GM18498 (cell line): ENCODE measurements around the gene PALD1.

Source experiments
- ATAC-seq: cut with Tn5 transposase; IDR thresholded peaks from one replicate; pipeline ENCODE4 v1.9.1; 2021; ENCODE audit warnings: mild to moderate bottlenecking, moderate library complexity; ENCODE audit not compliant: unreplicated experiment

Gene PALD1

DNA sequence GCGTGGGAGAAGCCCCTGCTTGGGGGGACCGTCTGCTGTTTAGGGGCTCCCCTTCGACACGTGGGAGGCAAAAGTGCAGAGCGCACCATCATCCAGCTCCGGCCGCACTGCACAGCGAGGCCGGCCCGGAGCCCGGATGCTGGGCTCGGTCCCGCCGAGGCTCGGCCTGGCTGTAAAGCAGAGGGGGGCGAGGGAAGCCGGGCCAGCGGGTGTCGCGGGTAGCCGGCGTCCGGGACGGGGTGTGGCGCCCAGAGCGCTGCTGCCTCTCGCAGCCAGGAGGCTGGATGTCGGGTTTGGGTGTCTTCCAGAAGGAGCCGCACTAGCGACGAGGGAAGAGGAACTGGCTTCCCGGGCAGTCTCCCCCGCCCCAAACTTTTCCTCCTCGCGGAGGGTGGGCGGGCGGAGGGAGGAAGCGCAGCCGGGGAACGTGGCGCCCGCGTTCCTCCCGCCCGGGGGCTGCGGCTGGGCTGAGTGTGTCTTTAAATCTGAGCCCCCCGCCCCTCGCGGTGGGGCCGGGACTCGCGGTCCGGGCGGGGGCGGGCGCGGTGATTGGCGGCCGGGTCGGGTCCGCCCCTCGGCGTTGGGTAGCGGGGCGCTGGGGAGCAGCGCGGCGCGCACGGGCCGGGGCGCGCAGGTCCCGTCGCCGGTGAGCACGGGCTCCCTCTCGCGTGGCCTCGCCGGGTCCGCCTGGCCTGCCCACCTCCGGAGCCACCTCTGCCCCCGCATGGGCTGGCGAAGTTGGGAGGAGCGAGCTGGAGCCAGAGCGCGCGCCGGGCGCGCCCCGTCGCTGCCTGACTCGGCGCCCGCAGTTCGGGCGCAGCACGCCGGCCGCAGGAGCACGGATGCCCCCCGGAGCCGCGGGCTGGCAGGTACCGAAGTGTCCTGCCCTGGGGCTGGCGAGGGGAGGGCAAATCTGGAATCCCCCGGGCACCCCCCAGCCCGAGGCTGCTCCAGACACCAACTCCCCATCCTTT, at the start of gene PALD1:
Gene PALD1 (plus strand): TSS at position 577 of the 974 bp plus-strand sequence. CDS start 47,185 bp downstream, outside the sequence.
- ATAC-seq = no peak

DNA sequence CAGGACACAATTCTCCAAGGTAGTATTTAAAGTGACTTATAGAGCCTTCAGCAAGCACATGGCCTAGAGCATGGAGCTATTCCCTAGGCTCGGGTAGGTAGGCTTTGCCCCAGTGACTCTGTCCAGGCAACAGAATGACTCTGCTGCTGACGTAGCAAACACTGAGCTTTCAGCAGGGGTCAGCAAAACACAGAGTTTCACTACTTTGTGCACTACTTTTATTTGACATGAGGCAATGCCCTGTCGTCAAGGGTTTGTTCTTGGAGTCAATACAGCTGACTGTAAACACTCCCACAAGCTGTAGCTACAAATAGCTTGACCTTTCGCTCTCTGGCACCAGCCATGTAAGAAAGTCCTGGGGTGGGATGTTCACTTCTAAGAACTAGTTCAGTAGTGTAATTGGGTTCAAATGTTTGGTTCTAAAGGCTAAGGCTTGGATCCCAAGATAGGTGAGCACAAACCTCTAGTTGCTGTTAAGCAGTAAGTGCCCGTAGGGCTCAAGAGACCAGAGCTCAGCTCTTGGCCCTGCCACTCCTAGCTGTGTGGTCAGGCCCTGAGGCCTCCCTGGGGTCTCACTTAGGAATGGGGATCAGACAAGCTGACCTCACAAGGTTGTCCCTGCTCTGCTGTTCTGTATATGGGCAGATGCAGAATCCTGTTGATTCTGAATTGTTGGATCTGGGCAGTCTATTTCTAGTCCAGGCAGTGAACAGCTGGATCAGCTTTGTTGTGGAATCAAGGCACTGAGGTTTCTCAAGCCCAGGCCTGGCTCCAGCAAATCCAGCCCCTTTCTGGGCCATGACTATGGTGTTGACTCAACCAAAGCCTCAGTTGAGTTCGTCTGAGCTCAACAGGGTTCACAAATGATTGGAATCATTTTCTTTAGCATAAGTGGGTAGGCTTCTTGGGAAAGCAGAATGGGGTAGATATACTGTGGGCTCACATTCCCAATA, 47.8 kb upstream of the PALD1 start:
- no peak for ATAC-seq

- ATAC-seq = no peak
Observed at GRCh38 chr10:70432101-70432500, 46.5 kb upstream of the PALD1 start.

GRCh38 chr10:70432561-70433263, 45.9 kb upstream of the PALD1 start:
- no peak for ATAC-seq

DNA sequence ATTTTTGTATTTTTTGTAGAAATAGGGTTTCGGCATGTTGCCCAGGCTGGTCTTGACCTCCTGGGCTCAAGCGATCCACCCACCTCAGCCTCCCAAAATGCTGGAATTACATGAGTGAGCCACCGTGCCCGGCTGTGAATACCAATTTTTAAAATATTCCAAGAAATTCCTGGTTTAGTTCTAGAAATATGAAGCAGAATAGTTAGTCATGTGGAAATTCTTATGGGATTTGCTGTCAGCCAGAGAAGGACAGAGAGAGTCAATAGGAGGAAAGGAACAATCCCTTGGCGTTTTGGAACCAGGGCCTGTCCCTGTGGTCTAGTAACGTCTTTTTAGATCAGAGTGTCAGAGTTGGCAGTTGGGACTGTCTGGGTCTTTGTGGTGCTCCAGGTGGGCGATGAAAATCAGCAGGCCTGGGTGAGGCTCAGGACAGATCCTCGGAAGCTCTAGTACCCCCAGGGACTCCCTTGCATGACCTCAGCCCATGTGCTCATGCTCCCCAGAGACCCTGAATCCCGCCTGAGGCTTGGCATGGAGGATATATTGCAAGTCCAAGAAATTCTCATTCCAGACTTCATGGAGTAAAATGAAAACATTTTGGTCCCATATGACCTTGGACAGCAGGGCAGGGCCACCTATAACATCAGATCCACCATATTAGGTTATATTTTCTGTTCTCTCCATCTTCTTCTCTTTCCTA, 44.8 kb upstream of the PALD1 start:
- no peak for ATAC-seq

- ATAC-seq = no peak
Observed at GRCh38 chr10:70435241-70436085, 43.1 kb upstream of the PALD1 start.

GRCh38 chr10:70437721-70438120, 40.8 kb upstream of the PALD1 start:
- ATAC-seq = no peak

DNA sequence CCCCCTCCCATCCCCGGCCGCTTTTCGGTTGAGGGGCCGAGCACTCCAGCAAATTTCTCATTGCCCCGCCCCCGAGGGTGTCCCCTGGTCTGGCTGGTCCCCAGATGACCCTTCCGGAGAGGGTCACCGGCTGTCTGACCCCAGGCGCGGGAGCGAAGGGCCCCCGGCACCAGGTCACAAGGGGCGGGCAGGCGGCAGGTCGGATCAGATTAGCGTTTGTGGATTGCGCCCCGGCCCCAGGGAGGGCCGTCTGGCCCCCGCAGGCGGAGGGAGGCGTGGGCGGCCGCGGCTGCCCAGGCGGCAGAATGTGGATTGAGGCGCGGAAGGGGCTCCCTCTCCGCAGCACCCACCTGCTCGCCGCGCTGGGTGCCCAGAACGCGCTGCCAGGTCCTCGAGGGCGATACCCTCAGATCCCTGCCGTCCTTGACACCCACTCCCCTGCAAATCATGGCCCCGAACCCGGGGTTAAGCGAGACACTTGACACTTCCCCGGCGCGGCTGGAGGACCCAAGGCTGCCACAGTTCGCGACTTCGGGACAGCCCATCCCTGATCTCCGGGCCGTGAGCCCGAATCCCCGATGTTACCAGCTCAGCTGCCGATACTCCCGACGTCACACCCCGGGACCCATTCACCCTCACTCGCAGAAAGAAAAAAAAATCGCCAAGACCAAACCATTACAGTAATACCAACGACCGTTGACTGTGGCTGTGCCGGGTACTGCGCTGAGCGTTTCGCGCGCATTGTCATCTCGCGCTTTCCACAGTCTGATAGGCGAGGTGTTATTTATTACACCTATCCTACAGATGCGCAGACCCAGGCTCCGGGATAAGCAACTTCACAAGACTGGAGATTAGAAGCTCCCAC, 38.0 kb upstream of the PALD1 start:
- no peak for ATAC-seq

DNA sequence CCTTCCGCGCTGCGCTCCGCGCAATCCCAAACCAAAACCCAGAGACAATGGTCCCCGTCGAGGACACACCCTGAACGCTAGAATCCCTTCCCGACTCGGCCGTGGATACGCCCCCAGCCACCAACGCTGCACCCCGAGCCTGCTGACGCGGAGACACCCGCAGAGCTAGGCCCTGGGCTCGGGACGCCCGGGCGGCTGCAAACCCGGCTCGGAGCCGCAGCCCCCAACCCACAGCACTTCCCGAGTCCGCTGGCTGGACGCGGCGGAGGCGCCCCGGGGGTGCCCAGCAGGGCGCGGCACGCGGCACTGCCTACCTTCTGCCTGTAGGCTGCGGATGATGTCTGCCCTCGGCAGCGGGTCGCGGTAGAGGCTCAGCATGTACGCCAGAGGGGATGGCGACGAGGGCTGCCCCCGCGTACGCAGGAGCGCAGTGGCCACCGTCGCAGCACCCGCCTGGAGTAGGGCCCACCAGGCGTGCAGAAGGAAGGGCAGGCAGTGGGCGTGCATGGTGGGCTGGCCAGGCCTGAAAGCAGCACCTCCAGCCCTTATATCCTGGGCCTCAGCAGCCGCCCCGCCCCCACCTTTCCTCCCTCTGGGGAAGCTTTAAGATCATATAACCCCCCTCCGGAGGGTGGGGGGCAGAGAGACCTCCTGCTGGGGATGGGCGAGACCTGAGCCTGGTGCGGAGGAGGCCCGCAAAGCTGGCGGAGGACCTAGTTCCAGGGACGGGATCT, 37.2 kb upstream of the PALD1 start, which contains the start of gene NODAL:
Gene NODAL (minus strand): TSS at position 521 of the 734 bp plus-strand sequence. CDS start 14 bp downstream, at position 507.
- ATAC-seq = no peak

DNA sequence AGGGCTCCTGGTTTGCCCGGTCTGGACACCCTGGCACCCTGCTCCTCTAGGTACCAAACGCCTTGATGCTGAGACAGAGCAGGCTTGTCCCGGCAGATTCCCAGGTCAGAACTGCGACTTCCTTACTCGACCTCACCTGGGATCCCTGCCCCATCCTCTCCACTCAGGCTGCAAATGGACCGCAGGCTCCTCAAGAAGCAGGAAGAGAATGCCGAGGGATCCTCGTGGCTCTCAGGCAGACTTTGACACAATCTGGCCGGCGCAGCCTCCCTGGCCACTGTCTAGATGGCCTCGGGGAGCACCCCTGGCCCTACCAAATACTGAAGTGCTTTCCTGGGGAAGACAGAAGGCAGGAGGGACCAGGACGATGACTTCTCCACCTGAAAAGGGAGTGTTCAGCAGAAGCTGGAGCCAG, 36.7 kb upstream of the PALD1 start:
- no peak for ATAC-seq

GRCh38 chr10:70442332-70442988, 36.1 kb upstream of the PALD1 start:
- ATAC-seq = no peak

- ATAC-seq = no peak
Observed at GRCh38 chr10:70444744-70445143, 33.8 kb upstream of the PALD1 start.

DNA sequence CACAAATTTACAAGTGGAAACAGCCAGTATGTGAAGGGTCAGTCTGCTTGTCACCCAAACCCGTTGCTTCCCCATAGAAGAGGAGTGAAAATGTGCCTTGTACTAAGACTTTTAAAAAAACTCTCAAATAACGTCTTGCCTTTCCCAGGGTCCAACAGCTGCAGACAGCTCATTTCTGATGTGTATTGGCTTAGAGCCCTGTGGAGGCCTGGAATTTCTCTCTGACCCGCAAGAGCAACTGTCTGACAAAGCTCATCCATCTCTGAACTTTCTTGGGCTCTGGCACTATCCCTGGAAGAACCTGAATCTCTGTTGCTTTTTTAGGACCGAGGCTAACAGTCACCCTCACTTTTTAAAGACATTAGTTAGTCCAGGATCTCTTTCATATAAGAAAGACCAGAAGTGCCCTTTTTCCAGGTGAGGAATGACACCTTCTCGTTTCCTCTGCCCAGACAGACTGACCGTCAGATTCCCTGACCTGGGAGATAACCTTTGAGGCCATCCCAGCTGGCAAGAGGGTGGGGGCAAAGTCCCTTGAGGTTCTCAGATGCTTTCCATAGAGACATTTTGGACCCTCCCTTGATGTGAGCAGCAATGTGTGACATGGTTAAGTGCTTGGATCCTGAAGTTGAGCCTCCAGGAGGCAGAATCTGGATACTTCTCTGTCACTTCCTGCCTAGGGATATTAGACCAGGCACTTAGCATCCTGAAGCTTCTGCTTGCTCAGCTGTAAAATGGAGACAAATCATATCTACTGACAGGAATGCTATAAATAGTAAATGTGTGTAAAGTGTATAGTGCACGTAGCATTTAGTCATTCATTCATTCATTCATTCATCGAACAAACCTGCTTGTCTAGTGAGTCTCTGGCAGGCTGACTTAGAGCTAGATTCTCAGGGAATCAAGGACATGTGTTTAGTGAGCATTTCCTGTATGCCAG, 32.6 kb upstream of the PALD1 start:
- no peak for ATAC-seq

DNA sequence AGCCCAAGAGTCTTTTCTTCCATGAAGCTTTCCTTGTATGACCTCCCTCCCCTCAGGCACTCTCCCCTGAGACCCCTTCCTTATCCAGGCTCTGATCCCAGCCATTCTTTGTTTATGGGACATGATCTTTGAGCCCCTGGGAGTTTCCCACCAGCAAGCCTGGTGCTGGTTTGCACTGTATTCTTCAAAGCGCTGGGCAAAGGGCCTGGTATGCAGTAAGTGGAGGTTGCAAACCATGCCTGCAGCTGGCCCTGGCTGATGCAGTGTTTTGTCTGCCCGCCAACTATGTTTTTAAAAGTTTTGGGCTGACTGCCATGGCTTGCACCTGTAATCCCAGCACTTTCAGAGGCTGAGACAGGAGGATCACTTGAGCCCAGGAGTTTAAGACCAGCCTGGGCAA, 30.3 kb upstream of the PALD1 start:
- no peak for ATAC-seq

DNA sequence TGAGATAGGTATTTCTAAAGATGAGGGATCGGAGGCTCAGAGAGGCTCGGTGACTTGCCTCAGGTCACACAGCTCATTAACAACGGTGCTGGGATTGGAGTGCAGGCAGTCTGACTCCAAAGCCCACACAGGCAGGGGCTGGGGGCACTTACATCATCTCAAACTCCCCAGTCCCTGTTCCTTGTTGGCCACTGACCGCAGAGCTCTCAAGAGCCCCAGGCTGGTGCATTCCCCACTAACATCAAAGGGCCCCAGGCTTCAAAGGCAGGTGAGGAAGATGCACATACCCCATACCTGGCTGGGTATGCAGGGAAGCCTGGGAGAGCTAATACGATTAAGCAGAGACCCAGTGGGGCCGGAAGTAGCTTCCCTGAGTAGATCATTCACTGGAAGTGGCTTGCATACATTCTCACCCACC, 23.3 kb upstream of the PALD1 start:
- no peak for ATAC-seq

DNA sequence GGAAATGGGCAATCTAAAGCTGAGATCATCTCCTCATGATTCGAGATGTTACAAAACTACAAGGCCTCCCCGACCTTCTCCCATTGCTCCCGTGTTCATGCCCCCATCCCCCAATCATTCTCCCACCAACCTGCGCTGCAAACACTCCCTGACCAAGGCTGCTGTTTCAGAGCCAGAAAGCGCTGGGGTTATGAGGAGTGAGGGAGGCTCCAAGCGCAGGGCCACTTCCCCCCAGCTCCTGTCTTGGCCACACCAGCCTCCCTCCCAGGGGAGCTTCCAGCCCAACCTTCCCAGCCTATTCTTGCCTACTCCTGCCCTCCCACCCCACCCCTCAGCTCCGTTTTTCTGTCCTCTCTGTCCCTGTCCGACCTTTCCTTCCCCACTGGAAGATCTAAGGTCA, 22.4 kb upstream of the PALD1 start:
- no peak for ATAC-seq
